Neuronal stem cell (in vitro differentiated cells): ENCODE measurements around the gene CENPA.

Experiments used
- DNase-seq: peaks from one replicate; pipeline ENCODE4 v3.0.0-alpha.2; 2013; ENCODE audit warnings: low spot score
- H2AFZ ChIP-seq: one replicate; pipeline ENCODE4 v1.6.1; 2013; ENCODE audit warnings: mild to moderate bottlenecking, low read length, inconsistent platforms
- H2AK5ac ChIP-seq: 2 replicates; pipeline ENCODE4 v1.6.1; 2013; ENCODE audit warnings: low read depth, mild to moderate bottlenecking, inconsistent platforms, low read length, moderate library complexity, mixed read lengths
- H2BK120ac ChIP-seq: 2 replicates; pipeline ENCODE4 v1.6.1; 2013; ENCODE audit warnings: low read depth, mild to moderate bottlenecking, inconsistent platforms, low read length, moderate library complexity, mixed read lengths
- H2BK12ac ChIP-seq: one replicate; pipeline ENCODE4 v1.6.1; 2013; ENCODE audit warnings: low read length, inconsistent platforms
- H2BK15ac ChIP-seq: 2 replicates; pipeline ENCODE4 v1.6.1; 2013; ENCODE audit warnings: mild to moderate bottlenecking, low read length, inconsistent platforms, mixed read lengths
- H2BK5ac ChIP-seq: one replicate; pipeline ENCODE4 v1.6.1; 2013; ENCODE audit warnings: inconsistent platforms, mild to moderate bottlenecking, low read length, moderate library complexity
- H3K14ac ChIP-seq: one replicate; pipeline ENCODE4 v1.6.1; 2013; ENCODE audit warnings: low read length, inconsistent platforms
- H3K18ac ChIP-seq: 2 replicates; pipeline ENCODE4 v1.6.1; 2013; ENCODE audit warnings: low read length, inconsistent platforms
- H3K23ac ChIP-seq: 2 replicates; pipeline ENCODE4 v1.6.1; 2013; ENCODE audit warnings: low read depth, mild to moderate bottlenecking, mixed read lengths, low read length, inconsistent platforms; ENCODE audit not compliant: poor library complexity
- H3K27ac ChIP-seq: replicated peaks from 3 replicates; pipeline ENCODE4 v1.5.1; 2013; ENCODE audit warnings: low read length, inconsistent platforms
- H3K27me3 ChIP-seq, 3 experiments: 2 replicates each; pipeline ENCODE4 v1.6.1; 2013; ENCODE audit warnings: low read length in 3 of 3, mild to moderate bottlenecking in 2 of 3, inconsistent platforms in 1 of 3, low read depth in 1 of 3, mixed read lengths in 1 of 3, moderate library complexity in 1 of 3; ENCODE audit not compliant: control insufficient read depth in 3 of 3, insufficient read depth in 3 of 3
- H3K36me3 ChIP-seq, 2 donors: replicated peaks in 1 of 2; 2 replicates each; pipeline ENCODE4 v1.6.1; 2013; ENCODE audit warnings: low read length in 2 of 2; ENCODE audit not compliant: control insufficient read depth in 2 of 2, insufficient read depth in 2 of 2
- H3K4ac ChIP-seq: 2 replicates; pipeline ENCODE4 v1.6.1; 2013; ENCODE audit warnings: inconsistent platforms, mild to moderate bottlenecking, low read length, moderate library complexity
- H3K4me1 ChIP-seq, 2 donors: 1 replicate in 1 of 2; 2 replicates in 1 of 2; pipeline ENCODE4 v1.6.1; 2013; ENCODE audit warnings: low read length in 2 of 2, low read depth in 1 of 2; ENCODE audit not compliant: control insufficient read depth in 2 of 2, insufficient read depth in 1 of 2
- H3K4me2 ChIP-seq: one replicate; pipeline ENCODE4 v1.6.1; 2013; ENCODE audit warnings: mild to moderate bottlenecking, low read length, inconsistent platforms; ENCODE audit not compliant: insufficient read depth, poor library complexity, severe bottlenecking
- H3K4me3 ChIP-seq, 2 donors: 2 replicates each; pipeline ENCODE4 v1.5.1; 2013; ENCODE audit warnings: low read length in 2 of 2, mild to moderate bottlenecking in 2 of 2, inconsistent platforms in 1 of 2, moderate library complexity in 1 of 2
- H3K79me1 ChIP-seq: one replicate; pipeline ENCODE4 v1.6.1; 2013; ENCODE audit warnings: low read depth, mild to moderate bottlenecking, inconsistent platforms, low read length, moderate library complexity
- H3K9ac ChIP-seq: one replicate; pipeline ENCODE4 v1.6.1; 2013; ENCODE audit warnings: mild to moderate bottlenecking, low read depth, low read length, inconsistent platforms; ENCODE audit not compliant: poor library complexity
- H3K9me3 ChIP-seq, 2 donors: replicated peaks in 1 of 2; 2 replicates each; pipeline versions ENCODE3 to v1.6.1; 2013; ENCODE audit warnings: low read length in 2 of 2, mild to moderate bottlenecking in 2 of 2, inconsistent platforms in 1 of 2, low read depth in 1 of 2, mixed read lengths in 1 of 2, moderate library complexity in 1 of 2; ENCODE audit not compliant: control insufficient read depth in 2 of 2, insufficient read depth in 1 of 2
- H4K8ac ChIP-seq: one replicate; pipeline ENCODE4 v1.6.1; 2013; ENCODE audit warnings: low read depth, mild to moderate bottlenecking, inconsistent platforms, low read length, moderate library complexity
- H4K91ac ChIP-seq: one replicate; pipeline ENCODE4 v1.6.1; 2013; ENCODE audit warnings: low read length, low read depth, mild to moderate bottlenecking, inconsistent platforms; ENCODE audit not compliant: poor library complexity
- WGBS, 2 donors: extraction: QIAGEN DNeasy Blood & Tissue Kit; methylation state at CpG; one replicate each; pipeline ENCODE4 v1.1.7; 2013; ENCODE audit warnings: missing lambda C conversion rate in 2 of 2, mixed read lengths in 1 of 2; ENCODE audit not compliant: insufficient read length in 2 of 2, insufficient replicate concordance in 1 of 2; ENCODE audit errors: extremely low coverage in 2 of 2; 5-methylcytosine and 5-hydroxymethylcytosine counted together

CENPA gene

GRCh38 chr2:26820932-26821331, 35.1 kb downstream of the CENPA start:
- H2BK5ac ChIP-seq, result no peak overlapping the region
- H3K27me3 ChIP-seq, result no peaks in the 10 kb centered on the region
- H3K18ac ChIP-seq, result no peak overlapping the region
- H4K91ac ChIP-seq, result no peak overlapping the region
- H2BK12ac ChIP-seq, result no peak overlapping the region
- no peaks in the 10 kb centered on the region for H3K4me1 ChIP-seq
- H4K8ac ChIP-seq, result no peak overlapping the region
- H3K27ac ChIP-seq, result no peak overlapping the region
- H3K9ac ChIP-seq, result no peak overlapping the region
- H3K14ac ChIP-seq, result no peak overlapping the region
- no peak overlapping the region for H2BK120ac ChIP-seq
- H3K36me3 ChIP-seq, result no peaks in the 10 kb centered on the region
- WGBS, 2 donors, result no CpG with 5 or more reads among the region's 7 CpGs
- H3K23ac ChIP-seq, result no peak overlapping the region
- DNase-seq, result no peak
- no peaks in the 10 kb centered on the region for H3K9me3 ChIP-seq
- no peaks in the 10 kb centered on the region for H3K79me1 ChIP-seq
- no peak overlapping the region for H2AFZ ChIP-seq
- H2AK5ac ChIP-seq, result no peak overlapping the region
- H3K4ac ChIP-seq, result no peak overlapping the region
- no peak overlapping the region for H3K4me3 ChIP-seq
- H3K4me2 ChIP-seq, result no peak overlapping the region
- H2BK15ac ChIP-seq, result no peak overlapping the region

DNA sequence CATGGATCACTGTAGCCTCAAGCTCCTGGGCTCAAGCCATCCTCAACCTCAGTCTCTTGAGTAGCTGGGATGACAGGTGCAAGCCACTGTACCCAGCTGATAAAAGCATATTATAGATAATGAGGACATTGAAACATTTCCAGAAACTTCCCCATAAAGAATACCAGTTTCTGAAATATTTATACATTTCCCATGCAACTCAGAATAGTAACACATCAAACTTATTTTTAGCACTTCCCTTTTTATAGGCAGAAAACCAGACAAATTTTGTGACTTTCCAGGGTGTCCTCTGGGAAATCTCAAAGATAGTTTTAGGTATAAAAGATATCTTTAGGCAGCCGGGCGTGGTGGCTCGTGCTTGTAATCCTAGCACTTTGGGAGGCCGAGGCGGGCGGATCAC, 37.0 kb downstream of the CENPA start:
- no peak overlapping the region for H2AK5ac ChIP-seq
- H4K91ac ChIP-seq, result no peak overlapping the region
- H3K9me3 ChIP-seq, result no peaks in the 10 kb centered on the region
- no peaks in the 10 kb centered on the region for H3K4me1 ChIP-seq
- H3K4me3 ChIP-seq, result no peak overlapping the region
- H3K4ac ChIP-seq, result no peak overlapping the region
- H2BK5ac ChIP-seq, result no peak overlapping the region
- no peak overlapping the region for H3K4me2 ChIP-seq
- no peak overlapping the region for H4K8ac ChIP-seq
- no peaks in the 10 kb centered on the region for H3K79me1 ChIP-seq
- H2AFZ ChIP-seq, result no peak overlapping the region
- no peak overlapping the region for H3K18ac ChIP-seq
- no peak overlapping the region for H2BK120ac ChIP-seq
- no CpG with 5 or more reads among the region's 6 CpGs for WGBS, 2 donors
- peaks cover 0 to under 1% (median 0%) of the 10 kb centered on the region in 3 experiments for H3K27me3 ChIP-seq
- H2BK12ac ChIP-seq, result no peak overlapping the region
- no peak overlapping the region for H3K14ac ChIP-seq
- no peak overlapping the region for H3K27ac ChIP-seq
- no peak for DNase-seq
- no peak overlapping the region for H3K9ac ChIP-seq
- no peak overlapping the region for H2BK15ac ChIP-seq
- H3K36me3 ChIP-seq, result no peaks in the 10 kb centered on the region
- H3K23ac ChIP-seq, result no peak overlapping the region

GRCh38 chr2:26838121-26838906, 52.5 kb downstream of the CENPA start:
- no peak overlapping the region for H3K27ac ChIP-seq
- no peak overlapping the region for H3K18ac ChIP-seq
- no peak overlapping the region for H3K14ac ChIP-seq
- no peak overlapping the region for H2BK15ac ChIP-seq
- H3K9ac ChIP-seq, result no peak overlapping the region
- no peaks in the 10 kb centered on the region for H3K79me1 ChIP-seq
- H3K4ac ChIP-seq, result no peak overlapping the region
- no peak overlapping the region for H2AFZ ChIP-seq
- H3K27me3 ChIP-seq, result peaks cover 0 to 11% (median 0%) of the 10 kb centered on the region in 3 experiments
- no peak for DNase-seq
- H2BK120ac ChIP-seq, result no peak overlapping the region
- no peak overlapping the region for H3K4me3 ChIP-seq
- no peak overlapping the region for H3K4me2 ChIP-seq
- no peaks in the 10 kb centered on the region for H3K4me1 ChIP-seq
- no CpG with 5 or more reads among the region's 6 CpGs for WGBS, 2 donors
- H2BK5ac ChIP-seq, result no peak overlapping the region
- no peak overlapping the region for H4K8ac ChIP-seq
- H3K36me3 ChIP-seq, result no peaks in the 10 kb centered on the region
- H2AK5ac ChIP-seq, result no peak overlapping the region
- no peak overlapping the region for H2BK12ac ChIP-seq
- H4K91ac ChIP-seq, result no peak overlapping the region
- H3K9me3 ChIP-seq, result no peaks in the 10 kb centered on the region
- H3K23ac ChIP-seq, result no peak overlapping the region

- no peak overlapping the region for H3K4me2 ChIP-seq
- no peak overlapping the region for H2AFZ ChIP-seq
- H3K9me3 ChIP-seq, result no peaks in the 10 kb centered on the region
- no peak overlapping the region for H3K14ac ChIP-seq
- WGBS, 2 donors, result no CpG with 5 or more reads among the region's 4 CpGs
- no peak overlapping the region for H2BK15ac ChIP-seq
- H3K27ac ChIP-seq, result no peak overlapping the region
- H3K18ac ChIP-seq, result no peak overlapping the region
- H3K9ac ChIP-seq, result no peak overlapping the region
- no peak overlapping the region for H2BK5ac ChIP-seq
- no peak overlapping the region for H4K8ac ChIP-seq
- peaks cover 0 to 22% (median 2%) of the 10 kb centered on the region in 3 experiments for H3K27me3 ChIP-seq
- no peak overlapping the region for H2AK5ac ChIP-seq
- no peak for DNase-seq
- H3K4me3 ChIP-seq, result no peak overlapping the region
- no peak overlapping the region for H4K91ac ChIP-seq
- no peak overlapping the region for H3K4ac ChIP-seq
- no peak overlapping the region for H2BK120ac ChIP-seq
- H2BK12ac ChIP-seq, result no peak overlapping the region
- H3K36me3 ChIP-seq, result no peaks in the 10 kb centered on the region
- H3K79me1 ChIP-seq, result no peaks in the 10 kb centered on the region
- H3K23ac ChIP-seq, result no peak overlapping the region
- peaks cover 0 to 2% of the 10 kb centered on the region in 2 donors for H3K4me1 ChIP-seq
Measured at GRCh38 chr2:26840937-26841610, 55.2 kb downstream of the CENPA start.
